ENCODE results near the gene INAFM1.
A peak's percentile ranks its signal among the peaks of the same experiment; 100 is the strongest.
"Not testable (repeated sequence)": the region's sequence is repeated elsewhere in the genome, so short reads cannot be mapped to it uniquely, and the experiment has no call there.

Gene INAFM1

GRCh38 chr19:47271949-47272348 lies 2.7 kb upstream of the INAFM1 start:
- DNase-seq, result no peak

GRCh38 chr19:47272448-47273312 lies 2.0 kb upstream of the INAFM1 start:
- no peak for DNase-seq

GRCh38 chr19:47273313-47274070 lies 1.2 kb upstream of the INAFM1 start:
- peak; percentile 85 for DNase-seq

- DNase-seq, result no peak
Measured at GRCh38 chr19:47274891-47275761, 441 bp downstream of the INAFM1 start.

- DNase-seq, result no peak
Measured at GRCh38 chr19:47275791-47276461, 1.2 kb downstream of the INAFM1 start.

- DNase-seq, result not testable (repeated sequence)
Measured at GRCh38 chr19:47276513-47276912, 1.8 kb downstream of the INAFM1 start.

- no peak for DNase-seq
Measured at GRCh38 chr19:47280183-47280797, 5.6 kb downstream of the INAFM1 start.

GRCh38 chr19:47283405-47284059 lies 8.8 kb downstream of the INAFM1 start:
- DNase-seq, result no peak

- DNase-seq, result peak; percentile 24
Measured at GRCh38 chr19:47284324-47284899, 9.7 kb downstream of the INAFM1 start.

GRCh38 chr19:47296036-47296435 lies 21.4 kb downstream of the INAFM1 start:
- peak; percentile 83 for DNase-seq

- not testable (repeated sequence) for DNase-seq
Measured at GRCh38 chr19:47300867-47301266, 26.2 kb downstream of the INAFM1 start.

- no peak for DNase-seq
Measured at GRCh38 chr19:47302249-47302648, 27.6 kb downstream of the INAFM1 start.

GRCh38 chr19:47303966-47304365 lies 29.3 kb downstream of the INAFM1 start:
- no peak for DNase-seq

- no peak for DNase-seq
Measured at GRCh38 chr19:47305309-47305751, 30.6 kb downstream of the INAFM1 start.

GRCh38 chr19:47306303-47306702 lies 31.6 kb downstream of the INAFM1 start:
- no peak for DNase-seq

GRCh38 chr19:47309038-47309437 lies 34.4 kb downstream of the INAFM1 start:
- DNase-seq, result no peak

GRCh38 chr19:47309608-47310007 lies 34.9 kb downstream of the INAFM1 start, which contains the start of gene C5AR1:
Gene C5AR1 (plus strand): TSS chr19:47309861. CDS start chr19:47309896, 35 bp downstream.
- DNase-seq, result no peak

- DNase-seq, result no peak
Measured at GRCh38 chr19:47310323-47310722, 35.6 kb downstream of the INAFM1 start.

- DNase-seq, result no peak
Measured at GRCh38 chr19:47310819-47311218, 36.1 kb downstream of the INAFM1 start.

- DNase-seq, result no peak
Measured at GRCh38 chr19:47312366-47313006, 37.8 kb downstream of the INAFM1 start.
